ENCODE measurements around the gene GINM1.
A peak's percentile ranks its signal among the peaks of the same experiment; 100 is the strongest.

The GINM1 gene

DNA sequence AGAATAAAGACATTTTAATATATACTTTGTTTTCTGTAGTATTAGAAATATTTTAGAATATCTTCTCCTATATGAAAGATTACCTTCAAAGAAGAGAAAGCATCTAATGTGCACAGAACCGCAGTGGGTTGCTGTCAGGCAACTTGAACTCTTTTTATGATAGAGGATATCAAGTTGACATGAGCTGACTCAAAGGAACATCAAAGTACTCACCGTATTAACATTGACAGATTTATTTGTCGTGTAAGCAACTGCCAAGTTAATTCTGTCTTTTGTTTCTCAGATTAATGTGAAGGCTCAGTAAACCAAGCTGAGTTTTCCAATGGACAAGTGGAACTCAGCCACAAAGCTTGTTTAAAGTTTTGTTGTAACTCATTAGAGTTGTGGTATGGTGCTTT, 2.2 kb upstream of the GINM1 start:
- no peak overlapping the region for H3K4me3 ChIP-seq (ENCODE audit: low read depth, low read length)
- no peak for DNase-seq (ENCODE audit: low read depth)
- TF ChIP-seq, protein P1, sequence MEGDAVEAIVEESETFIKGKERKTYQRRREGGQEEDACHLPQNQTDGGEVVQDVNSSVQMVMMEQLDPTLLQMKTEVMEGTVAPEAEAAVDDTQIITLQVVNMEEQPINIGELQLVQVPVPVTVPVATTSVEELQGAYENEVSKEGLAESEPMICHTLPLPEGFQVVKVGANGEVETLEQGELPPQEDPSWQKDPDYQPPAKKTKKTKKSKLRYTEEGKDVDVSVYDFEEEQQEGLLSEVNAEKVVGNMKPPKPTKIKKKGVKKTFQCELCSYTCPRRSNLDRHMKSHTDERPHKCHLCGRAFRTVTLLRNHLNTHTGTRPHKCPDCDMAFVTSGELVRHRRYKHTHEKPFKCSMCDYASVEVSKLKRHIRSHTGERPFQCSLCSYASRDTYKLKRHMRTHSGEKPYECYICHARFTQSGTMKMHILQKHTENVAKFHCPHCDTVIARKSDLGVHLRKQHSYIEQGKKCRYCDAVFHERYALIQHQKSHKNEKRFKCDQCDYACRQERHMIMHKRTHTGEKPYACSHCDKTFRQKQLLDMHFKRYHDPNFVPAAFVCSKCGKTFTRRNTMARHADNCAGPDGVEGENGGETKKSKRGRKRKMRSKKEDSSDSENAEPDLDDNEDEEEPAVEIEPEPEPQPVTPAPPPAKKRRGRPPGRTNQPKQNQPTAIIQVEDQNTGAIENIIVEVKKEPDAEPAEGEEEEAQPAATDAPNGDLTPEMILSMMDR (conservative IDR thresholded peaks at IDR 0.05; ENCODE audit: low read depth, low read length): no peak

DNA sequence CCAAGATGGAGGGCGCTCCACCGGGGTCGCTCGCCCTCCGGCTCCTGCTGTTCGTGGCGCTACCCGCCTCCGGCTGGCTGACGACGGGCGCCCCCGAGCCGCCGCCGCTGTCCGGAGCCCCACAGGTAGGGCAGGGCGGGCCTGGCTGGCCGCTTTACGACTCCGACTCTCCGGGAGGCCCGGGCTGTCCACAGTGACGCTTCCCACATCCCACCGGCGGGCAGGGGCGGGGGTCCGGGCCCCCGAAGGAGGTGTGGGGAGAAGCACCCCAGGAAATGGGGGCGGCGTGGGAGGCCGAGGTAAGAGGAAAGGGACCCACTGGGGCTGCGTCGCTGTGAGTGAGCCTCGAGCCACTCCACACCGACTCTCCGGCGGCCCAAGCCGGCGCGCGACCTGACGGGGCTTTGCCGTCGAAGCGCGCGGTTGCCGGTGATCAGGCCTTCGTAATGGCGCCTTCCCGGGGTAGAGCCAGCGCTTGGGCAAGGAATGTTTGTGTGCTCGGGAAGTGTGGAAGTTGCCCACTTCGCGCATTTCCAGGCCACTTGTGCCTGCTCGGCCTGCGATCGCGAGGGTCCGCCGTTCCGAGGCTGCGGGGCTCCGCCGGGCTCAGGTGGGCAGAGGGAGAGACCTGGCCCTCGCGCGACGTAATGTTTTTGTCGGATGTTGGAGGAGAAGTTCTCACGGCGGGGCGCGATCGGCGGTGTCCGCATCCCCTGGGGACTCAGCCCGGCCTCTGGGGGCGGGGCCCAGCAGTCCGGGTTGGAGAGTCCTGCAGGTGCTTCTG, 427 bp downstream of the GINM1 start:
- peak; percentile 47 for DNase-seq (ENCODE audit: low read depth)
- TF ChIP-seq, protein P1 (conservative IDR thresholded peaks at IDR 0.05; ENCODE audit: low read depth, low read length): no peak
- peak overlapping the region; percentile 82 for H3K4me3 ChIP-seq (ENCODE audit: low read depth, low read length)

DNA sequence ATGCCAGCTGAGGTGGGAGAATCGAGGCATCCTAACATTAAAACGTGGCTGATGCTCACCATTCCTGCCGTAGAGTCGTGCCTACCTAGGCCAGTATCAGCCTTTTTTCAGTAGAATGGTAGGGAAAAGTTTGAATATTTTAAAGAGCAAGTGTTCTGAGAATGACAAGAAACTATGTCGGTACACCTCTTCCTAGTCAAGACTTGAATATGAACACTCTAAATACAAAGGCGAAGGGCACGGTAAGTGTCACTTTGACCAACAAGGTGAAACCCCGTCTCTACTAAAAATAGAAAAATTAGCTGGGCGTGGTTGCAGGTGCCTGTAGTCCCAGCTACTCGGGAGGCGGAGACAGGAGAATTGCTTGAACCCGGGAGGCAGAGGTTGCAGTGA, 1.0 kb downstream of the GINM1 start:
- H3K4me3 ChIP-seq (ENCODE audit: low read depth, low read length): peak overlapping the region; percentile 82
- no peak for DNase-seq (ENCODE audit: low read depth)
- TF ChIP-seq, protein P1 (conservative IDR thresholded peaks at IDR 0.05; ENCODE audit: low read depth, low read length): no peak

DNA sequence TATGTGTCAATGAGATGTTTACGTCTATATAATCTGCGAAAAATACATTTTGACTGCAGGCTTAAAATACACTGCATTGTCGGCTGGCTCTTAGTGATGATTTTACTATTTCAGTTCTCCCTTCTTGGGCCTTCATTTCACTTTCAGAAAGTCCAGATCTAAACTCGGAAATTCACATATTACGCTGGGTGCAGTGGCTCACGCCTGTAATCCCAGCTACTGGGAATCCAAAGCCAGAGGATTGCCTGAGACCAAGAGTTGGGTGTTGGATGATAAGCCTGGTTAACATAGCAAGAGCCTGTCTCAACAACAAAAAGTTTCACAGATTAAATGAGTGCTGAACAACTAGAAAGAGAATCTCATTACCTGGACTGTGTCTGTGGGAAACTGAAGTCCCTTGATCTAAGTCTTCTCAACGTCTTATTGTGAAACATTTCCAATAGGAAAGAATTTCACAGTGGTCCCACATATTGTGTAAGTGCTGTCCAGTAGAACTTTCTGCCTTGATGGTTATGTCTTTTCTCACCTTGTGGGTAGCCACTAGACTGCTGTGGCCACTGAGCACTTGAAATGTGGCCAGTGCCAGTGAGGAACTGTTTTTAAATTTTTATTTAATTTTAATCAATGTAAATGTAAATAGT, 1.9 kb downstream of the GINM1 start:
- no peak for DNase-seq (ENCODE audit: low read depth)
- no peak overlapping the region for H3K4me3 ChIP-seq (ENCODE audit: low read depth, low read length)
- TF ChIP-seq, protein P1 (conservative IDR thresholded peaks at IDR 0.05; ENCODE audit: low read depth, low read length): no peak

DNA sequence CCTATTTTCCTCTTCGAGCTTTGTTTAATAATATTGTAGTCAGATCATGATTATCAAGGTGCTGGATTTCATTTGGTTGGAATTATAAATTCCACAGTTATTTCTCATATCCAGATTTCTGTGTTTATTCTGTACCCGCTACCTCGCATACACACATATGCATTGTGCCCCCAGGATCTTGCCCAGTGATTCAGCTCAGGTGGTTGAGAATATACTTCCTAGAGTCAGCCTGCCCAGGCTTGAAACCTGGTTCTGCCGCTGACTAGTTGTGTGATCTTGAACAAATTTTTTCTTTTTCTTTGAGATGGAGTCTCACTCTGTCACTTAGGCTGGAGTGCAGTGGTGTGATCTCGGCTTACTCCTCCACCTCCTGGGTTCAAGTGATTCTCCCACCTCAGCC, 14.7 kb downstream of the GINM1 start:
- DNase-seq (ENCODE audit: low read depth): no peak
- TF ChIP-seq, protein P1 (conservative IDR thresholded peaks at IDR 0.05; ENCODE audit: low read depth, low read length): no peak
- H3K4me3 ChIP-seq (ENCODE audit: low read depth, low read length): no peak overlapping the region

DNA sequence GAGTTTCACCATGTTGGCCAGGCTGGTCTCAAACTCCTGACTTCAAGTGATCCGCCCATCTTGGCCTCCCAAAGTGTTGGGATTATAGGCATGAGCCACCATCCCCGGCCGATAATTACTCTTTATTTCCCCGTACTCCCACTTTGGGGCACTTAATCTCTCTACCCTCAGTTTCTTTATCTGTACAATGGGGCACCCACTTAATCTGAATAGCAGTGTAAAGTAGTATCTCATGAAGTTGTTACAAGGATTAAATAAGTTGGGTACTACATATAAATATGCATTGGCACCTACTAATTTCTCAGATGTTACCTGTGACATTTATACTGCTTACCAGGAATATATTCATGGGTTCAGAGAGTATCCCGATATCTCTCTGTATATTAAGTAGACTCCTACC, 15.2 kb downstream of the GINM1 start:
- TF ChIP-seq, protein P1 (conservative IDR thresholded peaks at IDR 0.05; ENCODE audit: low read depth, low read length): no peak
- no peak overlapping the region for H3K4me3 ChIP-seq (ENCODE audit: low read depth, low read length)
- DNase-seq (ENCODE audit: low read depth): no peak

DNA sequence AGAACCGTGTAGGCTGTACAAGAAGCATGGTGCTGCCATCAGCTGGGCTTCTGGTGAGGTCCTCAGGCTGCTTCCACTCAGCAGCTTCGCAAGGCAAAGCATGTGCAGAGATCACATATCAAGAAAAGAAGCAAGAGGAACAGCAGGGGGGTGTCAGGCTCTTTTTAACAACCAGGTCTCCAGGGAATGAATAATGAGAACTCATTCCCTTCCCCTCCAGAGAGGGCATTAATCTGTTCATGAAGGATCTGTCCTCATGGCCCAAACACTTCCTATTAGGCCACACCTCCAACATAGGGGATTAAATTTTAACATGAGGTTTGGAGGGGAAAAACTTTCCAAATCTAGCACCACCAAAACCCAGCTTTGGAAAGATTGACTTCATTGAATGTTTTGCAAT, 20.0 kb downstream of the GINM1 start:
- TF ChIP-seq, protein P1 (conservative IDR thresholded peaks at IDR 0.05; ENCODE audit: low read depth, low read length): no peak
- H3K4me3 ChIP-seq (ENCODE audit: low read depth, low read length): no peak overlapping the region
- DNase-seq (ENCODE audit: low read depth): no peak
